ENCODE data around the gene CLK2.
"Not testable (repeated sequence)": the region's sequence is repeated elsewhere in the genome, so short reads cannot be mapped to it uniquely, and the experiment has no call there.

CLK2 gene

GRCh38 chr1:155263067-155263466 is 10.2 kb downstream of the CLK2 start:
- DNase-seq = no peak

GRCh38 chr1:155261852-155262673 is 11.2 kb downstream of the CLK2 start, which contains the start of gene SCAMP3:
Gene SCAMP3, minus strand, starts transcription at chr1:155262360. Its CDS starts 209 bp downstream, at chr1:155262151.
- DNase-seq = peak; percentile 98

DNA sequence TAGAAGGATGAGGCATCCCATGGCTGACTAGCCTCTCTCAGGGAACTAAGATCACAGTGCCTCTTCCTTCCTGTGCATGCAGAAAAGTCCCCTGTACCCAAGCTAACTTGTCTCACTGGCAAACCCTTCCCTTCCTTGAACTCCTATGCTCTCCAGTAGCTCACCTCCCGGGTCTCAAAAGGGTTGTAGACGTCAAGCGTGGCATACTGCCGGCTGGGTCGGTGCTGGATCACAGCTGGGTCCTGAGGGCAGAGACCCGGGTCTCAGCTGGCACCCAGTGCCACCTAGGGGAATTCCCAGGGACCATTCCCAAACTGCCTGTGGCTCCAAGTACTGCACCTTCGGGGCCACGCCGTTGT is 11.8 kb downstream of the CLK2 start:
- no peak for DNase-seq

- DNase-seq = no peak
These were observed 13.0 kb downstream of the CLK2 start for GRCh38 chr1:155260276-155260675.

GRCh38 chr1:155256058-155256852 is 17.0 kb downstream of the CLK2 start:
- DNase-seq = no peak

DNA sequence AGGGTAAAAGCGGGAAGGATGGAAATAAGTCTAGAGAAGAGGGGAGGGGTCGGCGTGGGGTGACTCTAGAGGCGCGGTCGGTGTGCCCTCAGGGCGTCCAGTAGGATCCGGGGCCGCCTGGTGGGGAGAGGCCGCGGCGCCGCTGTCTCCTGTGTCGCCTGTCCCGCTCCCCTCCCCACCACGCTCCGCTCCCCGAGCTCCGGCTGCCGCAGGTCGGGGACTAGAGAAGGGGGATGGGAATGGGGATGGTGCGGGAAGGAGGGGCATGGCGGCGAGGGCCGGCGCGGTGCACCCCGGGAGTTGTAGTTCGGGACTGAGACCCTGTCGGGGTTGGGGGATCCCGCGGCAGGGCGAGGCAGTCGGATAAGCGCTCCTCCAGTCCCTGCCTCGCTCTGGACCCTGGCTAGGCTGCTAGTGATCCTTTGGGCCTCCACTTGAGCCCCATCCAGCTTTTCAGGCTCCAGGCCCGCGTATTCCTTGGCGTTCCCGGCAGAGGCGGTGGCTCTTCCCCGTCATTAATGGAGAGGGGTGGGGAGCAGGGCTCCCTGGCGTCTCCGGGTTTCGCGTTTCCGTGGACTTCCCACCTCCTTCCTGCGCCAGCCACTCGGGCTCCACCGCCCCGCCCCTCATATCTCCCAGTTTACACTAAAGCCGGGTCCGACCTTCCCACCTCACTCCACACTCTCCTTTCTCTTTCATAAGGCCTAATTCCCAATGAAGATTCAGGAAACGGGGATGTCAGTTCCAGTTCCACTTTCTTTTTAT is 17.9 kb downstream of the CLK2 start, which contains the start of gene ENTREP3:
Gene ENTREP3, minus strand, starts transcription at position 241 of the 765 bp plus-strand sequence. CDS start 606 bp downstream, outside the sequence.
- peak; percentile 70 for DNase-seq

DNA sequence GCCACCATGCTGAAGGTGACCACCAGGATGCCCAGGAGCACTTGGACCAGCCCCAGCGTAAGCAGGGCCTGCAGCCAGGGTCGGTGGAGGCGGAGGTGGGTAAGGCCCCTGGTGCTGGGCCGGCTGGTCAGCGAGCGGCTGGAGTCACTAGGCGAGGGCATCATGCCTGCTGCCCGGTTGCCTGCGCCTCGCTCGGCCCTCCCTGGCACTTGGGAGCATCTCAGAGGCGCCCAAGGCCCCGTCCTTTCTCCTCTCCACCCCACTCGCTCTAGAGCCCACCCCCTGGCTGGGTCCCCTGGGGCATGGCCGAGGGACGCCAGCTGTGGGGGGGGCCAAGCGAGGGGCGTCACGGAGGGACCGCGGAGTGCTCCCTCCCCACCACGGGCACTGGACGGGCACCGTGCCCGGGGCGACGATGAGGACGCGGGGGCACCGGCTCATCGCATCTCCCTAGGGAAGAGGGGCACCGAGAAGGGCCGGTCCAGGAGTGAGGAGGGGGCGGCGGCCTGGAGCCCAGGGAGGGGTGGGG is 18.5 kb downstream of the CLK2 start:
- DNase-seq = no peak

DNA sequence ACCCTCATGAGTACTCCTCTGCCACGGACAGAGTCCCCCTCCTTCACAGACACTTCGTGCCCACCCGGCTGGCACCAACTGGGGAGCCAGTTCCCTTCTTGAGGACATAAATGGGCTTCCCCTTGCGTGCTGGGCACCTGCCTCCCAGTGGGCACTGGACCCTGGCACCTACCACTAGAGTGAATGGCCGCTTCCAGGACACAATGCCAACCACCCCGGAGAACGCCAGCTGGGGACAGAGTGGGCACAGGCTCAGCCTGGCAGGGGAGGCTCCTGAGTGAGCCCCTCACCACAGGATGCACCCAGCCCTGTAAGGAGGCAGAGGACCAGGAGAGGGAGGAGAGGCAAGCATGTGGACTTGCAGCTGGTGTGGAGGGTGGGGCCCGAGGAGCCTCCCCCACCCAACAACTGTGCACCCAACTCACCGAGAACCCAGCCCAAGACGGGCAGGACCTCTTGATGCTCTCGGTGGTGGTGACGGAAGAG is 19.0 kb downstream of the CLK2 start:
- no peak for DNase-seq

GRCh38 chr1:155253797-155254196 is 19.5 kb downstream of the CLK2 start:
- DNase-seq = no peak

- DNase-seq = no peak
These were observed 20.1 kb downstream of the CLK2 start for GRCh38 chr1:155253208-155253607.

DNA sequence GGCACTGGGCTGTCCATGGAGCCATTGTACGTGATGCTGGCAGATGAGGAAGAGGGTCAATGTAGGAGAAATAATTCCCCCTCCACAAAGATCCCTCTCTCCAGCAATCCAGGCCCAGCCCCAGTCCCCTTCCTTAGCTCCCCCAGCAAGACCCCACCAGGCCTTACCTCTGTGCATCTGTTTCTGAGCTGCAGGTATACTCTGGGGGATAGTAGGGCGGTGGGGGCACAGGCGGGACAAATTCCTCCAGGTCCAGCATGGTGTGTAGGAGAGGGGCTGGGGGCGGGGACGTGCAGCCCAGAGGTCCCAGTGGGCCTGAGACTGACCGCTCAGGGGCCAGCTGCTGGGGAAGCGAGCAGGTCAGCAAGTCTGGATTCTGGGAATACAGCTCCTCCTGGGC is 21.7 kb downstream of the CLK2 start:
- no peak for DNase-seq

- peak; percentile 77 for DNase-seq
These were observed 22.5 kb downstream of the CLK2 start for GRCh38 chr1:155250633-155251449.

DNA sequence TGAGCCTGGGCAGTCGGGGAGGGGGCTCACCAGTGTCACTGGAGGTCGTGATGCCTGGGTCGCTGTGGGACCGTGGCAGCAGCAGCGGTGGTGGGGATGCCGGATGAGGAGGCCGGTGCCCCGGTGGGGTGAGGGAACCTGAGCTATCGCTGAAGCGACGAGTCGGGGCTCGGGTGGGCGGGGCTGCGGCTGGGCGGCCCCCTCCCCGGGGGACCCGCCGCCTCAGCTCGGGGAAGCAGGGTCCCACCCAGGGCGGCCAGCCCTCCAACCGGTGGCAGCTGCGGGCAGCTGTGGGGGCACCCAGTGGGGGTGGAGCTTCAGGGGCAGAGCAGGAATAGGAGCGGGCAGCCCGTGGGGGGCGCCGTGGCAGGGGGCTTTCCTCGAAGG is 23.1 kb downstream of the CLK2 start:
- no peak for DNase-seq

GRCh38 chr1:155247667-155248553 is 25.4 kb downstream of the CLK2 start:
- no peak for DNase-seq

GRCh38 chr1:155246796-155247195 is 26.5 kb downstream of the CLK2 start:
- DNase-seq = not testable (repeated sequence)

- DNase-seq = no peak
These were observed 28.2 kb downstream of the CLK2 start for GRCh38 chr1:155245163-155245524.

- peak; percentile 98 for DNase-seq
These were observed 28.7 kb downstream of the CLK2 start for GRCh38 chr1:155244368-155245162.

DNA sequence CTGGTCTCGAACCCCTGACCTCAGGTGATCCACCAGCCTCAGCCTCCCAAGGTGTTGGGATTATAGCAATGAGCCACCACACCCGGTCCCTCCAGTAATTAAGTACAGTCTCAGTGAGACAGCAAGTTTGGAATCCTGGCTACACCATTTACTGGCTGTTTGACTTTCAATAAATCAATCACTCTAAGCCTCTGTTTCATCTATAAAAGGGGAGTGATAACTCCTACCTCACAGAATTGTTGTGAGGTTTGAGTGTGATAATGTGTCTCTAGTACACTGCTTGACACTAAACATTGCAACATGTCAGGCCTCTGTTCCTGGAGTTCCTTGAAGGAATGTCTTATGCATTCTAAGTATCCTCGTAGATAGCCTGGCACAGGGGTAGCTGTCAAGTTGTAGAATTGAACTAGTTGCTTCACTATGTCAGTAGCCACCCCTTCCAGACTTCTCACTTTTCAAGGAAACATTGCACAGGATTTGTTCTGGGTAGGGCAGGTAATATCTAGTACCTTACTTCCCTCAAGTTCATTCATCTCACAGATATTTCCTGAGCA is 30.4 kb downstream of the CLK2 start:
- no peak for DNase-seq

GRCh38 chr1:155241841-155242264 is 31.5 kb downstream of the CLK2 start:
- no peak for DNase-seq
